NCI-H1417 treated with DMSO at 0.1 percent for 48 hours (cell line): ENCODE data around the gene SPTLC1.

ENCODE experiments used
- DNase-seq: peaks from one replicate; lab custom pipeline; 2025; lab: John Stamatoyannopoulos, UW

Gene SPTLC1

GRCh38 chr9:92094655-92095054 is 20.6 kb downstream of the SPTLC1 start:
- no peak for DNase-seq

- DNase-seq, result no peak
These were observed 37.3 kb downstream of the SPTLC1 start for GRCh38 chr9:92077888-92078287.

- DNase-seq, result no peak
These were observed 43.6 kb downstream of the SPTLC1 start for GRCh38 chr9:92071634-92072033.

GRCh38 chr9:92066168-92066567 is 49.0 kb downstream of the SPTLC1 start:
- no peak for DNase-seq

- no peak for DNase-seq
These were observed 50.5 kb downstream of the SPTLC1 start for GRCh38 chr9:92064711-92065110.

- no peak for DNase-seq
These were observed 54.0 kb downstream of the SPTLC1 start for GRCh38 chr9:92061184-92061583.

GRCh38 chr9:92059661-92060060 is 55.6 kb downstream of the SPTLC1 start:
- DNase-seq, result no peak

- DNase-seq, result no peak
These were observed 56.3 kb downstream of the SPTLC1 start for GRCh38 chr9:92058723-92059444.

GRCh38 chr9:92058026-92058425 is 57.2 kb downstream of the SPTLC1 start:
- DNase-seq, result no peak

GRCh38 chr9:92057226-92057625 is 58.0 kb downstream of the SPTLC1 start:
- no peak for DNase-seq

GRCh38 chr9:92055624-92056023 is 59.6 kb downstream of the SPTLC1 start:
- no peak for DNase-seq

GRCh38 chr9:92048924-92049625 is 66.1 kb downstream of the SPTLC1 start:
- no peak for DNase-seq

GRCh38 chr9:92047500-92047899 is 67.7 kb downstream of the SPTLC1 start:
- DNase-seq, result no peak

- no peak for DNase-seq
These were observed 68.5 kb downstream of the SPTLC1 start for GRCh38 chr9:92046676-92047075.

GRCh38 chr9:92044936-92045335 is 70.3 kb downstream of the SPTLC1 start:
- no peak for DNase-seq

GRCh38 chr9:92043002-92043401 is 72.2 kb downstream of the SPTLC1 start:
- DNase-seq, result no peak

GRCh38 chr9:92042260-92042659 is 73.0 kb downstream of the SPTLC1 start:
- no peak for DNase-seq

GRCh38 chr9:92036756-92037155 is 78.5 kb downstream of the SPTLC1 start:
- no peak for DNase-seq

- no peak for DNase-seq
These were observed 78.8 kb downstream of the SPTLC1 start for GRCh38 chr9:92036411-92036746.

- DNase-seq, result no peak
These were observed 79.4 kb downstream of the SPTLC1 start for GRCh38 chr9:92035687-92036410.

GRCh38 chr9:92035146-92035545 is 80.1 kb downstream of the SPTLC1 start:
- no peak for DNase-seq

- no peak for DNase-seq
These were observed 81.2 kb downstream of the SPTLC1 start for GRCh38 chr9:92033991-92034390.

- DNase-seq, result no peak
These were observed 81.9 kb downstream of the SPTLC1 start for GRCh38 chr9:92033307-92033706.
